HG03521 (cell line): ENCODE results near the gene IER5L.
"Not testable (repeated sequence)": the region's sequence is repeated elsewhere in the genome, so short reads cannot be mapped to it uniquely, and the experiment has no call there.

Source experiments
- ATAC-seq: cut with Tn5 transposase; IDR thresholded peaks from one replicate; pipeline ENCODE4 v1.9.1; 2021; ENCODE audit warnings: mild to moderate bottlenecking, moderate library complexity; ENCODE audit not compliant: unreplicated experiment

IER5L gene

GRCh38 chr9:129164246-129164930 is 13.7 kb downstream of the IER5L start:
- no peak for ATAC-seq

- no peak for ATAC-seq
These were observed 14.3 kb downstream of the IER5L start for GRCh38 chr9:129163753-129164152.

GRCh38 chr9:129163198-129163670 is 14.8 kb downstream of the IER5L start:
- not testable (repeated sequence) for ATAC-seq

GRCh38 chr9:129162497-129163197 is 15.4 kb downstream of the IER5L start:
- no peak for ATAC-seq

- ATAC-seq, result no peak
These were observed 16.6 kb downstream of the IER5L start for GRCh38 chr9:129161534-129161837.

GRCh38 chr9:129160712-129161533 is 17.1 kb downstream of the IER5L start:
- ATAC-seq, result no peak

GRCh38 chr9:129156163-129156562 is 21.9 kb downstream of the IER5L start:
- no peak for ATAC-seq

GRCh38 chr9:129154866-129155477 is 23.1 kb downstream of the IER5L start:
- ATAC-seq, result no peak

- no peak for ATAC-seq
These were observed 26.6 kb downstream of the IER5L start for GRCh38 chr9:129151469-129151868.

GRCh38 chr9:129150672-129151211 is 27.3 kb downstream of the IER5L start:
- ATAC-seq, result no peak

- ATAC-seq, result no peak
These were observed 27.9 kb downstream of the IER5L start for GRCh38 chr9:129150122-129150521.

- no peak for ATAC-seq
These were observed 28.6 kb downstream of the IER5L start for GRCh38 chr9:129149442-129149841.

GRCh38 chr9:129148463-129149204 is 29.4 kb downstream of the IER5L start:
- ATAC-seq, result no peak

- ATAC-seq, result no peak
These were observed 31.6 kb downstream of the IER5L start for GRCh38 chr9:129146441-129146941.

- no peak for ATAC-seq
These were observed 32.2 kb downstream of the IER5L start for GRCh38 chr9:129145841-129146292.

- ATAC-seq, result no peak
These were observed 32.7 kb downstream of the IER5L start for GRCh38 chr9:129145316-129145715.

- no peak for ATAC-seq
These were observed 34.8 kb downstream of the IER5L start for GRCh38 chr9:129143031-129143927.

GRCh38 chr9:129142138-129142935 is 35.7 kb downstream of the IER5L start:
- no peak for ATAC-seq
